ENCODE measurements around the gene HDLBP. TPM values are rescaled to one million over a fixed set of nuclear protein-coding genes. Genes with fewer than 3 reads are reported as not detected.

The HDLBP gene
- total and polyA plus RNA-seq, 2 experiments from 2014 or later = 230 to 306 TPM

- TF ChIP-seq ZNF462 (CRISPR knock-in tag; IDR thresholded peaks at IDR 0.05) (no peak), CREB1 (CRISPR knock-in tag; IDR thresholded peaks at IDR 0.05; ENCODE audit: low read depth) (no peak), ZNF331 (CRISPR knock-in tag; IDR thresholded peaks at IDR 0.05; ENCODE audit: low read depth) (no peak), NANOG (IDR thresholded peaks at IDR 0.05; ENCODE audit: borderline replicate concordance) (no peak), ETS1 (IDR thresholded peaks at IDR 0.05) (no peak), EZH2 (IDR thresholded peaks at IDR 0.05; ENCODE audit: low read depth, unreplicated experiment) (no peak), ZNF114 (CRISPR knock-in tag; IDR thresholded peaks at IDR 0.05) (no peak)
These were observed 82.5 kb downstream of the HDLBP start (continued) for GRCh38 chr2:241232736-241233575.

- peaks cover 3% of the 10 kb centered on the region; the same call in 1 of the 2 replicates for H3K4me1 ChIP-seq (ENCODE audit: insufficient read depth)
- H3K27ac Mint-ChIP-seq = no peak overlapping the region
- H3K4me2 ChIP-seq = no peak overlapping the region
- H3K27me3 Mint-ChIP-seq (ENCODE audit: insufficient read depth, low read depth, poor library complexity) = peaks cover 33% of the 10 kb centered on the region
- no peaks in the 10 kb centered on the region; the same call in 2 of the 3 replicates for H3K9me3 Mint-ChIP-seq
- H3K27ac ChIP-seq (ENCODE audit: low read depth) = no peak overlapping the region
- H3K27me3 ChIP-seq (ENCODE audit: insufficient read depth) = no peaks in the 10 kb centered on the region
- H3K9me2 ChIP-seq (ENCODE audit: insufficient read depth) = no peaks in the 10 kb centered on the region
- H3K79me2 ChIP-seq (replicated peaks; ENCODE audit: insufficient read depth) = 0 out of 2 replicates have a peak, but pooled peaks cover 3% of the 10 kb centered on the region
- H3F3A ChIP-seq (replicated peaks; ENCODE audit: low read depth) = peaks cover 3% of the 10 kb centered on the region; the same call in 1 of the 2 replicates
- no peak overlapping the region for H2AFZ ChIP-seq
- H3K4me3 ChIP-seq = no peak overlapping the region
- no peak for DNase-seq (ENCODE audit: low spot score)
- peaks cover 3% of the 10 kb centered on the region; the same call in 2 of the 3 replicates for H3K4me1 Mint-ChIP-seq
- peaks cover 23% of the 10 kb centered on the region for H3K36me3 ChIP-seq (ENCODE audit: insufficient read depth)
- H3K4me3 Mint-ChIP-seq = no peak overlapping the region
- peaks cover 71% of the 10 kb centered on the region for H3K36me3 Mint-ChIP-seq (ENCODE audit: low read depth)
- peaks cover 25% of the 10 kb centered on the region for H4K20me1 ChIP-seq (replicated peaks; ENCODE audit: insufficient read depth)
- no peak for ATAC-seq
- TF ChIP-seq ZNF114 (CRISPR knock-in tag; IDR thresholded peaks at IDR 0.05) (no peak), CREB1 (CRISPR knock-in tag; IDR thresholded peaks at IDR 0.05; ENCODE audit: low read depth) (no peak), STAT1 (IDR thresholded peaks at IDR 0.05; ENCODE audit: unreplicated experiment) (no peak), ETS1 (IDR thresholded peaks at IDR 0.05) (no peak), REST (IDR thresholded peaks at IDR 0.05; ENCODE audit: unreplicated experiment) (no peak), ZNF331 (CRISPR knock-in tag; IDR thresholded peaks at IDR 0.05; ENCODE audit: low read depth) (no peak), EZH2 (IDR thresholded peaks at IDR 0.05; ENCODE audit: low read depth, unreplicated experiment) (no peak)
These were observed 85.0 kb downstream of the HDLBP start for GRCh38 chr2:241230435-241230834.
